Midbrain (tissue), 1 donor: ENCODE measurements around the gene FXYD4.
"Not testable (repeated sequence)": the region's sequence is repeated elsewhere in the genome, so short reads cannot be mapped to it uniquely, and the experiment has no call there.

Source experiments
- DNase-seq: peaks from one replicate; lab custom pipeline; 2025; lab: John Stamatoyannopoulos, UW

The FXYD4 gene

DNA sequence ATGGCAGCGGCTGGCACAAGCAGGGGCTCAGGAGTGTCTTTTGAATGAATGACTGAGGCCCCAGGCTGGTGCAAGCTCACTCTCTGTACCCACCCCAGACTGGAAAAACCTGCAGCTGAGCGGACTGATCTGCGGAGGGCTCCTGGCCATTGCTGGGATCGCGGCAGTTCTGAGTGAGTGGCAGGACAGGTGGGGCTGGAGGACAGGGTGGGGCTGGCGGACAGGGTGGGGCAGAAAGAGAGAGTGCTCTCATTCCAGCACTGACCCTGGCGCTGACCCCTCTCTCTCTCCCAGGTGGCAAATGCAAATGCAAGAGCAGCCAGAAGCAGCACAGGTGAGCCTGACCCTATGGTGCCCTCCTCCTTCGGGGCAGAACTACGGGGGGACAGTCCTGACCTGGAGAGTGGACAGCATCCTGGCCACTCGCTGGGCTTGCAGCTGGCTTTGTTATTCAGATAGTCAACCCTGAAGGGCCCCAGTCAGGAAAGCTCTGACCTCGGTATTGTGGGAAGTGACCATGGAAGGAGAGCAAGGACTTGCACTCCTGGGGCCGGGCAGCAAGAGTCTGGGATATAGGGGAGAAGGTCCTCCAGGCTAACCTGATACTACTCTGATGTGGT, 4.1 kb downstream of the FXYD4 start:
- no peak for DNase-seq

DNA sequence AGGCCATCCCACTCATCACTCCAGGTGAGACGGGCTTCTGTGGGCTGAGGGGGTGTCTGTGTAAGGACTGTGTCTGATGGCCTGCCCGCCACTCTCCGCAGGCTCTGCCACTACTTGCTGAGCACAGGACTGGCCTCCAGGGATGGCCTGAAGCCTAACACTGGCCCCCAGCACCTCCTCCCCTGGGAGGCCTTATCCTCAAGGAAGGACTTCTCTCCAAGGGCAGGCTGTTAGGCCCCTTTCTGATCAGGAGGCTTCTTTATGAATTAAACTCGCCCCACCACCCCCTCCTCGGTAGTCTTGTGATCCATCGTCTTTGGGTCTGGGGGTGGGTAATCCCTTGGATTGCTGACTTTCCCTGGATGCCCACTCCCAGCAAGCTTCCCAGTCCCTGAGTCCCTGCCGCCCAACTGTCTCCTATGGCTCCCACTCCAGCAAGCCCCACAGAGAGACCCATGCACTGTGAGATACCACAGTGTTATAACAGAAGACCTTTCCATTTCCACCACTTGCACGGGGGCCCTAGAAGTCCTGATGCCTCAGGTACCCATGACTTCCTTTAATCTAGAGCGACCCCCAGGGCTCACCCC, 4.7 kb downstream of the FXYD4 start:
- DNase-seq, result no peak

DNA sequence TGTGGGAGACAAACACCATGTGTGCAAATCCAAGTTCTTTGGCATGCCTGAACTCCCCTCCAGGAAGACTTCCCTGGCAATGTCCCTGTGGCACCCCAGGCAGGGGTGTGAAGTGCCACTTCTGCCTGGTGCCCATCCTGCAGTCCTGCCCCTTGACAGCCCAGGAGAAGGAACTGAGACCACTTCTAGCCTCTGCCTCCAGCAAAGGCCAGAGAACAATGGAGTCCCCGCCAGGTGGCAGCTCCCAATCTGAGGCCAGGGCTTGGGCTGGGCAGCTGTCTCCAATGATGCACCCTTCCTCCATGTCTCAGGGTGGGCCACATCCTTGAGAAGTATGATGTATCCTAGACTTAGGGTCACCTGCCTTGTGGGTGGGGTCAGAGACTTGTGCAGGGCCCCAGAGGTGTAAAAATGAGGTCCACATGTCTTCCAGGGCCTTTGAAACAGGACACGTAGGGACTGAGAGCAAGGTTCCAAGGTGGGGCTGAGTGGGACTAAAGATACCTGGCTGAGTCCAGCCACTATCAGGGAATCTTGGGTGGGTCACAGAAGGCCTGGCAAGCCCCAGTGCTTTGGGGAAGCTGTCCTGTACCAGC, 5.5 kb downstream of the FXYD4 start:
- no peak for DNase-seq

DNA sequence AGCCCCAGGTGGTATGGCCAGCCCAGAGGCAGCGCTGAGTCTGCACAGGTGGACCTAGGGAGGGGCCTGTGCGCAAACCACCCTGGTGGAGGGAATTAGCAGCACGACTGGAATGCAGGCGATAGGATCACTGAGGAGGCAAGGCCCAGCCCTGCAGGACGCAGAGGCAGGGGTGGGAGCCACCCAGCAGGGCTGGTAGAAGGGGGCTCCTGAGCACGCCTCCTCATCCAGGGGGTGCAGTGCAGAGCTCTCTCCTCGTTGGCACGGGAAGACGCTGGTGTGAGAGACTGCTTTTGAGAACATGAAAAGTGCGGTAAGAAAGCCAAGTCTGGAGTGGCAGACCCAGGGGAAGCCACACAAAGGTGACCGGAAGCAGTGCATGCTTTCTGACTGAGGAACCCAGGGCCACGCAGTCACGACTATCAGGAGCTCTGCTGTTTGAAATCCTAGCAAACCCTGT, 6.0 kb downstream of the FXYD4 start:
- DNase-seq, result no peak

GRCh38 chr10:43380610-43381222, 9.3 kb downstream of the FXYD4 start:
- no peak for DNase-seq

- no peak for DNase-seq
Measured at GRCh38 chr10:43383204-43383971, 12.0 kb downstream of the FXYD4 start.

DNA sequence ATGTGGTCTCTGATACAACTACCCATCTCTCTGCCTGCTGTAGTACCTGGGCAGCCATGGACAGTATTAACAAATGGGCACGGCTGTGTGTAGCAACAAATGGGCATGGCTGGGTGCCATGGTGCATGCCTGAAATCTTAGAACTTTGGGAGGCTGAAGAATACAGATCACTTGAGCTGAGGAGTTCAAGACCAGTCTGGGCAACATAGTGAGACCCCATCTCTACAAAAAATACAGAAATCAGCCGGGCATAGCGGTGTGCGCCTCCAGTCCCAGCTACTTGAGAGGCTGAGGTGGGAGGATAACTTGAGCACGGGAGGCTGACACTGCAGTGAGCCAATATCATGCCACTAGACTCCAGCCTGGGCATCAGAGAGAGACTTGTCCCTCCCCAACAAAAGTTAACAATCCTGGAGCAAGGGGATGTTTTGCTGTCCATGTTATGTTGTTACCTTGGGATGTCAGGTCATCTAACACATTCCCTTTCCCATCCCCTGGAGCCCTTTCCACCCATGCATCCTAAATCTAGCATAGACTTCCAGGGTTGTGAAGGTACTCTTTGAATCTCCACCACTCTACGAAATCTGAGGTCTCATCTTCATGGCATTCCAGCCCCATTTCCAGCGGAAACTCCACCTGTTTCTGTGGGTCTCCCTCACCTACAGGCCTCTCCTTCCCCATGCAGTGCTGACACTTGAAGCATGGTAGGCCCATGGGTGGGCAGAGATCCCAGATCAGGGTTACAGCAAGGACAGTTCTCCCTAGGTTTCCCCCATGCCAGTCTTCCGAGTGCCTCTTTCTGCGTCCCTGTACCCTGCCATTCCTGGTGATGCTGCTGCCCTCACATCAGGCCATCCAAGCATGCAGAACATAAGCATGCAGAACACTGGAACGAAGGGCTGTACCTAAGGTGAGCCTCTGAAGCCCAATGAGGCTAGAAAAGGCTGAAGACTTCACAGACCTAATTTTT, 13.1 kb downstream of the FXYD4 start:
- DNase-seq, result no peak

GRCh38 chr10:43385412-43386004, 14.1 kb downstream of the FXYD4 start:
- no peak for DNase-seq

DNA sequence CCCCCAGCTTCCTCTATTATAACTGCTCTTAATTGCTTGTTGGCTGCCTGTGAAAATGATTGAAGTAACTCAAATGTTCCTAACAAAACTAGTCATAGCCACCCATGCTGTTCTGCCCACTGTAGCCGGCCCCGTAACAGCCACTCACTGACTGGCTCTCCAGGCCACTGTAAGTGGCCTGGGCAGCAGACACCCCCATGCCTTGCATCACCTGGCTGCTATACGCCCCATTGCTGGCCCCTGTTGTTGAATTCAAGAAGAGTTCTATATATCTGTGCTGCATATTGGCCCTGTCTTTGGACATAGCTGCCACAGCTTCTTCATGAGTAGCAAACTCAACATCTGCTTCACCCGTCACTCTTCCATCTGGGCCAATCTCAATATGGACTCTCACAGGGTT, 15.1 kb downstream of the FXYD4 start:
- DNase-seq, result no peak

DNA sequence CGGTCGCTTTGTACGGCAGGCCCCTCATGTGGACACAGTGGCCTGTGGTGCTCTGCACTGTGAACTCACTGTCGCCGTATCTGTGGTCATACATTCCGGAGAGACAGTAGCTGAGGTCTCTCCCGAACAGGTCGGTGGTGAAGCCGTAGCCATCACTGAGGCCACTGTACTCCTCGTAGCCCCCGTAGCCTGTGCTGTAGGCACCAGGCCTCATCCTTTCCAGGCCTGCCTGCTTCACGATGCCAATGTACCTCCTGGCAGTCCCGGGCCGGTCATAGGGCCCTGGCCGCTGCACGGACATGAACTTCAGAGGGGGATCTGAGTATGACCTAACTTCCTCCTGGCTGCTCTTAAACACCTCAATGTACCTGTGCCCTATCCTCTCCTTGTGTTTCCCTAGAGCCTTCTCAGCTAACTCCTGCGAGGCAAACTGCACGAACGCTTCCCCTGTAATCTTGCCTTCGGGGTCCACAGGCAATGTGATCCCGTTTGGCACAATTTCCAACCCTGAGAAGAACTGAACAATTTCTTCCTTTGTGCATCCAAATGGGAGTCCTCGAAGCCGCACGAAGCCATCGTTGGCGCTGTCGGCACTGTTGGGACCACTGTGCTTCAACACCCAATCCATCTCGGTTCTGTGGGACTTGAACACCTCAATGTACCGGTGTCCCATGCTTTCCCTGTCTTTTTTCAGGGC, 15.7 kb downstream of the FXYD4 start:
- no peak for DNase-seq

- no peak for DNase-seq
Measured at GRCh38 chr10:43387678-43388032, 16.2 kb downstream of the FXYD4 start.

- DNase-seq, result no peak
Measured at GRCh38 chr10:43389867-43390266, 18.4 kb downstream of the FXYD4 start.

DNA sequence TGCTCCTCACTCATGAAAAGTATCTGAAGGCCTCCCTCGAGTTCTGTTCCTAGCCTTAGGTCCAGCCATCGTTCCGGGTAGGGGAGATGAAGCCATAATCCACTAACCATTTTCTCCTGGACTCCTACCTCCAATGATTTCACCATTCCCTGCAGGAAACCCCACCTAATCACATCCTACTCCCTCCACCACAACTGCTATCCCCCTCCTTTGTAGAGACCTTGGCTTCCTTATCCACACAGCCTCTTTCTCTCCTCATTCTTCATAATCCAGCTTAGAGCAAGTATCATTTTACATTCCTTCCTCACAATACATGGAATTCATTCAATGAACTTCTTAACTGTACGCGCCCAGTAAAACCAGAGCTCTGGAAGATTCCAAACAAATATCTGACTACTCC, 18.9 kb downstream of the FXYD4 start:
- no peak for DNase-seq

DNA sequence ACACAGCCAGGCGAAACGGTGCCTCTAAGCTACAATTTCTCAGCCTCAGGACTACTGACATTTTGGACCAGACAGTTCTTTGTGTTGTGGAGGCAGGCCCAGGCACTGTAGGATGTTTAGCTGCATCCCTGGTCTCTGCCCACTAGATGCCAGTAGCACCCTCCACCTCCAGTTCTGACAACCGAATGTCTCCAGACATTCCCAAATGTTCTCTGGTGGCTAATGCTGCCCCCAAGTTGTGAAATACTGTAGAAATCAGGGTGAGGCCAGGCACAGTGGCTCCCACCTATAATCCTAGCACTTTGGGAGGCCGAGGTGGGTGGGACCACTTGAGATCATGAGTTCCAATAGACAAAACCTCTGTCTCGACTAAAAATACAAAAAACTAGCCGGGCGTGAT, 19.3 kb downstream of the FXYD4 start:
- peak; percentile 74 for DNase-seq

DNA sequence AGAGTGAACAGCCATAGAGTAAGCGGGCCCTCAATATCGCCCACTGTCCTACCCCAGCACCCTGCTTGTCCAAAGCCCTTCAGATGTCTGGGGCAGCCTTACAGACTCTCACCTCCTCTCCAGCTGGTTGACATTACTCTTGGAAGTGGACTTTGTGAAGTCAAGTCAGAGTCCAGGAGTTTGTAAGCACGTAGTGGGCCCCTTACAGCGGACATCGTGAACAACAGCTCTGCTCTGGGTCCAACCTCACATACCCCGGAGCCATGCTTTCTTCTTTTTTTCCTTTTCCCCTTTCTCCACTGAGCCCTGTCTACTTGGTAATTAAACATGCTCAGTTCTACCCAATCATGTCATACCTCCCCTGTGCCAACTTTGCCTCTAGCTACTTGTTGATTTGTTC, 20.1 kb downstream of the FXYD4 start:
- no peak for DNase-seq

DNA sequence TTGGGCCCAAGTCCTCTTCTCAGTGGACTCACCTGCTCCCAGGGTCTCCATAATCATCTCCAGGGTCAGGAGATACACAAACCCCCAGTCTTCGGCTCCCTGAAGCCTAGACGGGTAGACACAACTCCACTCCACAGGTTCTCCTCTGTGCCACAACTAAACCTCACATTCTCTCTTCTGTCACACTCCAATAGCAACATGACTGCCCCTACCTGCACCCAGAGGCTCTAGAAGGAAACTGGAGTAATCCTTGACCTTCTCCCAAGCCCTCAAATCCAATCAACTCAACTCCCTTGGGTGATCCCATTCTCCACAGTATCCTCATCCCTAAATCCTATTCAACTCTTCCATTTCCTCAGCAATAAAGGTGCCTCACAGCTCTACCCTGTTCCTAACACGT, 21.3 kb downstream of the FXYD4 start:
- DNase-seq, result no peak

- DNase-seq, result not testable (repeated sequence)
Measured at GRCh38 chr10:43393186-43393585, 21.8 kb downstream of the FXYD4 start.

GRCh38 chr10:43393606-43394360, 22.3 kb downstream of the FXYD4 start:
- DNase-seq, result no peak

GRCh38 chr10:43394868-43395267, 23.4 kb downstream of the FXYD4 start:
- no peak for DNase-seq
